HL-60/S4 treated with phorbol 12-myristate 13-acetate at 8.2 ng/mL for 4 days and 3 days (cell line): Measurements from ENCODE around the gene KCNG1.

ENCODE experiments used
- in situ Hi-C: fragments of 300-500 bp; cut with MboI; formaldehyde crosslinking; loops from 2 replicates; pipeline ENCODE4 v1.15.0; 2022; ENCODE audit warnings: low sequenced_read_pairs

Gene KCNG1

GRCh38 chr20:51036827-51037531 is 14.1 kb upstream of the KCNG1 start:
- in situ Hi-C loops, result no loop called here

- in situ Hi-C loops, result no loop called here
These were observed 13.3 kb upstream of the KCNG1 start for GRCh38 chr20:51036226-51036625.

GRCh38 chr20:51034988-51035656 is 12.2 kb upstream of the KCNG1 start:
- in situ Hi-C loops, result no loop called here

- in situ Hi-C loops, result no loop called here
These were observed 11.6 kb upstream of the KCNG1 start for GRCh38 chr20:51034476-51034875.

- in situ Hi-C loops, result no loop called here
These were observed 7.3 kb upstream of the KCNG1 start for GRCh38 chr20:51029963-51030920.

GRCh38 chr20:51029556-51029955 is 6.6 kb upstream of the KCNG1 start:
- in situ Hi-C loops, result no loop called here

- in situ Hi-C loops, result no loop called here
These were observed 5.8 kb upstream of the KCNG1 start for GRCh38 chr20:51028616-51029212.

- in situ Hi-C loops, result no loop called here
These were observed 4.3 kb upstream of the KCNG1 start for GRCh38 chr20:51027035-51027795.

- in situ Hi-C loops, result no loop called here
These were observed 3.4 kb upstream of the KCNG1 start for GRCh38 chr20:51026269-51026668.

- in situ Hi-C loops, result no loop called here
These were observed 1.9 kb upstream of the KCNG1 start for GRCh38 chr20:51024761-51025160.

GRCh38 chr20:51023617-51024155 is 779 bp upstream of the KCNG1 start:
- in situ Hi-C loops, result no loop called here

GRCh38 chr20:51022227-51022802 is 592 bp downstream of the KCNG1 start:
- in situ Hi-C loops, result no loop called here

- in situ Hi-C loops, result no loop called here
These were observed 1.6 kb downstream of the KCNG1 start for GRCh38 chr20:51021067-51022025.

- in situ Hi-C loops, result no loop called here
These were observed 2.2 kb downstream of the KCNG1 start for GRCh38 chr20:51020657-51021056.

GRCh38 chr20:51019656-51020592 is 3.0 kb downstream of the KCNG1 start:
- in situ Hi-C loops, result no loop called here

- in situ Hi-C loops, result no loop called here
These were observed 5.7 kb downstream of the KCNG1 start for GRCh38 chr20:51017251-51017650.

GRCh38 chr20:51016521-51016920 is 6.4 kb downstream of the KCNG1 start:
- in situ Hi-C loops, result no loop called here
